GM21381 (cell line): Measurements from ENCODE around the gene KLHL35.

Source experiments
- ATAC-seq: cut with Tn5 transposase; IDR thresholded peaks from one replicate; pipeline ENCODE4 v1.9.1; 2021; ENCODE audit warnings: mild to moderate bottlenecking, moderate library complexity; ENCODE audit not compliant: unreplicated experiment

Gene KLHL35

GRCh38 chr11:75432911-75433321 is at the start of gene KLHL35:
Gene KLHL35 (minus strand): TSS chr11:75433203. CDS start chr11:75430629, 2,574 bp downstream.
- ATAC-seq: no peak

GRCh38 chr11:75481922-75482606 is 49.1 kb upstream of the KLHL35 start:
- no peak for ATAC-seq

GRCh38 chr11:75481223-75481921 is 48.4 kb upstream of the KLHL35 start:
- no peak for ATAC-seq

- no peak for ATAC-seq
Measured at GRCh38 chr11:75480185-75481175, 47.5 kb upstream of the KLHL35 start.

GRCh38 chr11:75479597-75480145 is 46.7 kb upstream of the KLHL35 start:
- ATAC-seq: no peak

GRCh38 chr11:75478783-75479596 is 46.0 kb upstream of the KLHL35 start:
- ATAC-seq: no peak

- no peak for ATAC-seq
Measured at GRCh38 chr11:75477614-75477935, 44.6 kb upstream of the KLHL35 start.

- no peak for ATAC-seq
Measured at GRCh38 chr11:75476739-75477613, 44.0 kb upstream of the KLHL35 start.

- ATAC-seq: no peak
Measured at GRCh38 chr11:75475767-75476650, 43.0 kb upstream of the KLHL35 start.

GRCh38 chr11:75474878-75475766 is 42.1 kb upstream of the KLHL35 start:
- no peak for ATAC-seq

- ATAC-seq: no peak
Measured at GRCh38 chr11:75474240-75474639, 41.2 kb upstream of the KLHL35 start.

- no peak for ATAC-seq
Measured at GRCh38 chr11:75473684-75474083, 40.7 kb upstream of the KLHL35 start.

GRCh38 chr11:75472081-75472732 is 39.2 kb upstream of the KLHL35 start:
- ATAC-seq: no peak

GRCh38 chr11:75471176-75471973 is 38.4 kb upstream of the KLHL35 start:
- no peak for ATAC-seq

GRCh38 chr11:75470476-75471080 is 37.6 kb upstream of the KLHL35 start:
- no peak for ATAC-seq
